ENCODE data around the gene ATP9B. TPM values are rescaled to one million over a fixed set of nuclear protein-coding genes. Genes with fewer than 3 reads are reported as not detected.

Gene ATP9B
- total and polyA plus RNA-seq, 10 donors = 7.5 to 58.4 (median 42.7) TPM

- intact Hi-C loops (cut with DNase I; ENCODE audit: low total_unique reads) = no loop called here
- 96 to 98% (median 97%) methylated on average over 9 to 19 of the region's 19 CpGs for WGBS, 5 donors
- no peak for DNase-seq
- Histone ChIP-seq H3K27ac (no peak overlapping the region), H3K36me3 (peaks cover 2 to 94% (median 28%) of the 10 kb centered on the region in 6 donors), H3K4me1 (no peaks in the 10 kb centered on the region), H3K9me3 (peaks cover 0 to 11% (median 0%) of the 10 kb centered on the region in 8 donors), H3K27me3 (replicated peaks in 1 of 7) (no peaks in the 10 kb centered on the region), H3K4me3 (no peak overlapping the region)
- TF ChIP-seq CTCF (IDR thresholded peaks at IDR 0.05 in 8 of 11, conservative IDR thresholded peaks at IDR 0.05 in 3 of 11) (no peak), POLR2AphosphoS5 (IDR thresholded peaks at IDR 0.05) (no peak), POLR2A (IDR thresholded peaks at IDR 0.05) (no peak)
These were observed 268.0 kb downstream of the ATP9B start for GRCh38 chr18:79337184-79337583.

GRCh38 chr18:79337620-79338019, 268.4 kb downstream of the ATP9B start:
- peaks cover 0 to 11% (median 0%) of the 10 kb centered on the region in 8 donors for H3K9me3 ChIP-seq
- H3K36me3 ChIP-seq = peaks cover 2 to 94% (median 26%) of the 10 kb centered on the region in 6 donors
- H3K27ac ChIP-seq = no peak overlapping the region
- no peak for DNase-seq
- H3K27me3 ChIP-seq (replicated peaks in 1 of 7) = no peaks in the 10 kb centered on the region
- intact Hi-C loops (cut with DNase I; ENCODE audit: low total_unique reads) = no loop called here
- no peaks in the 10 kb centered on the region for H3K4me1 ChIP-seq
- no peak overlapping the region for H3K4me3 ChIP-seq
- no peak for TF ChIP-seq POLR2AphosphoS5 (IDR thresholded peaks at IDR 0.05)
- no peak for TF ChIP-seq CTCF (IDR thresholded peaks at IDR 0.05 in 8 of 11, conservative IDR thresholded peaks at IDR 0.05 in 3 of 11)
- TF ChIP-seq POLR2A (IDR thresholded peaks at IDR 0.05) = no peak
- WGBS, 5 donors = 88 to 99% (median 94%) methylated on average over 8 to 12 of the region's 12 CpGs

- no peak for DNase-seq
- H3K27me3 ChIP-seq (replicated peaks in 1 of 7) = no peaks in the 10 kb centered on the region
- no peak for TF ChIP-seq POLR2A (IDR thresholded peaks at IDR 0.05)
- TF ChIP-seq CTCF (IDR thresholded peaks at IDR 0.05 in 8 of 11, conservative IDR thresholded peaks at IDR 0.05 in 3 of 11) = no peak
- no peak for TF ChIP-seq POLR2AphosphoS5 (IDR thresholded peaks at IDR 0.05)
- no peak overlapping the region for H3K4me3 ChIP-seq
- H3K27ac ChIP-seq = no peak overlapping the region
- no peaks in the 10 kb centered on the region for H3K4me1 ChIP-seq
- H3K9me3 ChIP-seq = peaks cover 0 to 11% (median 0%) of the 10 kb centered on the region in 8 donors
- peaks cover 2 to 96% (median 33%) of the 10 kb centered on the region in 6 donors for H3K36me3 ChIP-seq
- WGBS, 5 donors = 86 to 92% (median 89%) methylated on average over 19 of the region's 19 CpGs
- intact Hi-C loops (cut with DNase I; ENCODE audit: low total_unique reads) = no loop called here
These were observed 270.1 kb downstream of the ATP9B start for GRCh38 chr18:79339094-79339908.

- H3K4me3 ChIP-seq = no peak overlapping the region
- intact Hi-C loops (cut with DNase I; ENCODE audit: low total_unique reads) = no loop called here
- 88 to 93% (median 92%) methylated on average over 17 of the region's 17 CpGs for WGBS, 5 donors
These were observed 274.5 kb downstream of the ATP9B start for GRCh38 chr18:79343567-79344207.

More at GRCh38 chr18:79343567-79344207, 274.5 kb downstream of the ATP9B start:
- TF ChIP-seq POLR2AphosphoS5 (IDR thresholded peaks at IDR 0.05) (no peak), POLR2A (IDR thresholded peaks at IDR 0.05) (no peak), CTCF (IDR thresholded peaks at IDR 0.05 in 8 of 11, conservative IDR thresholded peaks at IDR 0.05 in 3 of 11) (no peak)
- Histone ChIP-seq H3K9me3 (peaks cover 0 to 5% (median 0%) of the 10 kb centered on the region in 8 donors), H3K4me1 (no peaks in the 10 kb centered on the region), H3K27me3 (replicated peaks in 1 of 7) (no peaks in the 10 kb centered on the region), H3K36me3 (peaks cover 6 to 96% (median 58%) of the 10 kb centered on the region in 6 donors), H3K27ac (no peak overlapping the region)
- DNase-seq = no peak

All from spleen (tissue), 11 donors.